IPS DF 4.7 (cell line): ENCODE data around the gene MAPK7.

Source experiments
- DNase-seq: peaks from one replicate; pipeline ENCODE4 v3.0.0-alpha.2; 2013; ENCODE audit warnings: low spot score; ENCODE audit errors: extremely low read depth

The MAPK7 gene

DNA sequence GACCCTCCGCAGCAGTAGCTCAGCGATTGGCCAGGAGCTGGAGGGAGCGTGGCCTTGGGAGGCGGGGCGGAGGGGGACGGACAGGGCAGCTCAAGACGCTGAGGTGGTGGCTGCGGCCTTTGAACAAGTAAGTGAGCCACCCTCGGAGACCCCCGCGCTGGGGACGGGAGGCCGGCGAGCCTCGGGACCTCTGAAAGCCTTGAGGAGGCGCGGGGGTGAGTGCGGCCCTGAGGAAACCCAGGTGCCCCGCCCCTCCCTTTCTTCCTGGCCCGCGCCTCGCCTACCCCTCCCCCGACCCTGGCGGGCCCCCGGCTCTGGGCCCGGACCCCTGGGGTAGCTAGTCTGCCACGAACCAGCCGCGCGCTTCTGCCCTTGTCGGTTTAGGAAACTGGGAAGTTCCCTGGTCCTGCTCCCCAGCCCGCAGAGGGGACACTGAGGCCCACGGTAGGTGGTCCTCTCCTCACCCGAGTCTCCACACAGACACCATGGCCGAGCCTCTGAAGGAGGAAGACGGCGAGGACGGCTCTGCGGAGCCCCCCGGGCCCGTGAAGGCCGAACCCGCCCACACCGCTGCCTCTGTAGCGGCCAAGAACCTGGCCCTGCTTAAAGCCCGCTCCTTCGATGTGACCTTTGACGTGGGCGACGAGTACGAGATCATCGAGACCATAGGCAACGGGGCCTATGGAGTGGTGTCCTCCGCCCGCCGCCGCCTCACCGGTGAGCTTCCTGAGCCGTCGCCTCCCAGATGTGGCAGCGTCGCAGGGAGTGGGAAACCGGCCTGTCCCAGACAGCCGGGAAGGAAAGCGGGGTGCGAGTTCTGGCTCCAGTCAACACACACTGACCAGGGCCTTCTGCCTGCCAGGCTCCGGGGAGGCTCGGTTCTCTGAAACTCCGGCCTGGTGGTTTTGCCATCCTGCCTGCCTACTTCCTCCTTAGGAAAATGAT, at the start of gene MAPK7:
MAPK7 (plus strand) TSS at position 83 of the 945 bp plus-strand sequence; CDS start at position 486, 403 bp downstream.
- DNase-seq: no peak

DNA sequence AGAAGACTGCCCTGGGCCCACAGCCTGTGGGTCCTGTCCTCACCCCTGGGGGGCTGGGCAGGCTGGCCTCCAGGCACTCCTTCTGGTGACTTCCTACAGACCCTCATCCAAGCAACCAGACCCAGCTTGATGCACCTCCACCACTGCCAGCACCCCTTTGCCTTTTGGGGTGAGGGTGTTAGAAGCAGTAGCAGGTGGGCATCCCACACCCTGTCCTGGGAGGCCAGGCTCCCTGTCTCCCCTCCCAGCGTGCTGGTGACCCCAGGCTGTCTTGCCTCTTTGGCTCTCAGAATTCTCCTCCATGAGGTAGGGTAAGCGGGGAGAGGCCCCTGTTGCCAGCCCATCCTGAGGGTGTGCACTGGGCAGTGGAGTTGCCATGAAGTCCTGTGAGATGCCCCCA, 49.2 kb upstream of the MAPK7 start:
- DNase-seq: no peak

GRCh38 chr17:19329839-19330238, 48.5 kb upstream of the MAPK7 start:
- no peak for DNase-seq

- DNase-seq: no peak
These were observed 48.0 kb upstream of the MAPK7 start for GRCh38 chr17:19330271-19330670.

GRCh38 chr17:19331134-19331533, 47.2 kb upstream of the MAPK7 start:
- DNase-seq: no peak

- DNase-seq: no peak
These were observed 46.6 kb upstream of the MAPK7 start for GRCh38 chr17:19331543-19332245.

GRCh38 chr17:19332371-19333131, 45.7 kb upstream of the MAPK7 start:
- DNase-seq: no peak

- DNase-seq: no peak
These were observed 45.2 kb upstream of the MAPK7 start for GRCh38 chr17:19333132-19333440.

- DNase-seq: no peak
These were observed 44.5 kb upstream of the MAPK7 start for GRCh38 chr17:19333736-19334290.

- no peak for DNase-seq
These were observed 44.0 kb upstream of the MAPK7 start for GRCh38 chr17:19334331-19334730.

GRCh38 chr17:19335951-19336631, 42.2 kb upstream of the MAPK7 start:
- no peak for DNase-seq

- DNase-seq: no peak
These were observed 41.2 kb upstream of the MAPK7 start for GRCh38 chr17:19336938-19337711.

GRCh38 chr17:19337712-19338023, 40.6 kb upstream of the MAPK7 start:
- DNase-seq: no peak

DNA sequence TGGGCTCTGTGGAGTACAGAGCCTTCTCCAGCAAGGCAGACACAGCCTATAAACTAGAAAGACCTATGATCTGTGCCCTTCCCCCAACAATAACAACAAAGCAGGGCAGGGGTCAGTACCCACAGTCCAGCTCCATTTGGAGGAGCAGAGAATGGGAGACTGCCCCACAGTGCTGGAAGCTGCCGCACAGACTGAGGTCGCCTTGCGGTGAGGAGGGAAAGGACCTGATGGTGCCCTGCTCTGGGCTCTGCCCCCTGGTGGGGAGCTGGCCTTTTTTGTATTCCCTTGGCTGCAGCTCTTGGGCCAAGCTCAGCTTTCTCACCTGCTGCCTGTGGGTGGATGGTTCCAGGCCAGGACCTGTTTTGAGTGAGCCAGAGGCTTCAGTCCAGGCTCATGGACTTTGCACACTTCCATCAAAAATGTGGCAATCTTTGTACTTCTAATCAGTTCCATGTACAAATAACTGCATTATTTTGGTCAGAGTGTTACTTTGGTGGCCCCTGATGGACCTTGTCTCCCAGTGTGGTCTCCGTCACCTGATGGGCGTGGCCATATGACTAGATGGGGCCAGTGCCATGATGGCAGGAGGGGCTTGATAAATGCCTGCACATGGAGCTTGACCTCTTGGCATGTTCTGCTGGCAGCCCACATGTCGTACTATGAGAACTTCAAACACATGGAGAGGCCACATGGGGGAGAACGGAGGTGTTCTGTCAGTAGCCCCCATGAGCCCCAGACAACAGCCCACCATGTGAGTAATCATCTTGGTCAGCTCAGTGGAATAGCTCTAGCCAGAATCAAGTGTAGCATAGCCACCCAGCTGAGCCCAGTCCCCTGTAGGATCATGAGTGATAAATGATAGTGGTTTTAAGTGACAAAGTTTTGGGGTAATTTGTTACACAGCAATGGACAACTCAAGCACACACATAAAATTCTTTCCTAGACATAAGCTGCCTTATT, 40.0 kb upstream of the MAPK7 start:
- no peak for DNase-seq

DNA sequence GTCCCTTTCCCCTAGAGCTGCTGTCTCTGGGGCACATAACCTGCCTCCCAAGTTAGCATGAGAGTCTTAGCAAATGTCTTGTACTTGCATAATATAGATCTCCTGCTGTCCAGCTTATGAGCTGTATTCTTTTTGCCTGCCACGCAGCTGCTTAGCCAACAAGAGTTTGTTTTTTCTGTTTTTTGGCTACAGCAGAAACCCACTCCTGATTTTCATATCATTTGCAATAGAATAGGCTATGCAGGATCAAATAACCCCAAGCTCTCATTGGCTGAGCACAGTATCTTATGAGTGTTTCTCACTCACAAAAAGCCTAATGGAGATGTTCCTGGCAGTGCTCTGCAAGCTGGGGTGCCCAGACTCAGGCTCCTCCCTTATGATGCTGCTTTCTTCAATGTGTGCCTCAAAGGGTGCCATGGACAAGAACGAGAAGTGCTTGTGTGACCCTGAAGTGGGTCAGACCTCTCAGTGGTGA, 38.9 kb upstream of the MAPK7 start:
- DNase-seq: no peak

DNA sequence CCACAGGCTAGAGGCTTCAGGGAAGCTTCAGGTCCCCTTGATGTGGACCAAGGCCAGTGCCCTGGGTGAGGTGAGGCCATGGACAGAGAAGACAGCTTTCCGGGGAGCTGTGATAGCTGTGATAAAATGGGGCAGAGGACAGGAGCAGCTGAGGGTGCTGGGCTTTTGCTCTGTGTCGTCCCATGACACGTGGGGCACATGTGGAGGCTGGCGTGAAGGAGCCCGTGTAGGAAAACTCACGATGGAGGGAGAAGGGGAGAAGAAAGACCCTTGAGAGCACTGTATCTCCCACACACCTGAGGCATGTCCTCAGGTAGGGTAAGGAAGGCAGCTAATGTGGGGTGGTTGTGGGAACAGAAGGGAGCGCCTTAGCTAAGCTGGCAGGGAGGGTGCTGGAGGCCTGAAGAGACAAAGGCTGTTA, 37.1 kb upstream of the MAPK7 start:
- DNase-seq: no peak

DNA sequence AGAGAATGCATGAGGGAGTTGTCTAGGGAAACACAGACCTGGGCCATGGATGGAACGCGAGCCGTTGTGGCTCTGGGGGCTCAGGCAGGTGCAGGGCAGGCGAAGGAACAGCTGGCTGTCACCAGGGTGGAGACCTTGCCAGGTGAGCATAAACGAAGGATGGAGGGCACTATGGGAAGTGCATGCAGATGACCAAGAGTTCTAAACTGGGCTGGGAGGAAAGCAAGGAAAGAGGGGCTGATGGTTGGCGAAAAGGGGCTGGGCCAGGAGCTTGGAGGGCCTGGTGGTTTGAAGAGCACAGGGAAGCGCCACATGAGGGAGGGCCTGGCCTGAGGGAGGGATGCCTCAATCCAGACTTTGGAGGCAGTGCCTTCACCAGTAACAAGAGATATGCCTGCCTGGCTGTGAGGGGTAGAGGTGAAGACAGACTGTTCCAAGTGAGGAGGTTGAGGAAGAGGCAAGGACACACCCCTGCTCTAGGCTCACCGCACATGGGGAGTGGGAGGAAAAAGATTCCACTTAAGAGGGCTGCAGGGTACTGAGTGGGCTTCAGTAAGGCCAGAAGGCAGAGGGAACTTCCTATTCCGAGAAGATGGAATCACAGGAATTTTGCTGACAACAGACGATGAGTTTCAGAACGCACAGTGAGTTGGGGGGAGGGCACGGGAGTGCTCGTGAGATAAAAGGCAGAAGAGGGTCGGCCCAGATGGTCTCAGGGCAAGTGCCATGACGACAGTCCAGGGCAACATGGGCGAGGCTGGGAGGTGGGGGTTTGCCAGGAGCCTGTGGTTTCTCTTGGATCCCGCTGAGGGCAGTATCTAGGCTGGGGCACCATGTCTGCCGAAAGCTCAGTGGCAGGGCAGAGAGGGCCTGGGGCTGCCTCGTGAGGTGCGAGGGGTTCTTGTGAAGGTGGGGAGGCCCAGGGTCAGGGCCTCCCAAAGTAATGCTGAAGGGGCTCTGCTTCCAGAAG, 36.4 kb upstream of the MAPK7 start:
- no peak for DNase-seq
